ENCODE measurements around the gene AGPAT2. TPM values are rescaled to one million over a fixed set of nuclear protein-coding genes. Genes with fewer than 3 reads are reported as not detected.
"Not testable (repeated sequence)": the region's sequence is repeated elsewhere in the genome, so short reads cannot be mapped to it uniquely, and the experiment has no call there.

The AGPAT2 gene
- total RNA-seq, 1 donor from 2014 or later: 2.4 TPM

GRCh38 chr9:136705564-136705963, 18.3 kb upstream of the AGPAT2 start:
- no peak for TF ChIP-seq CTCF (IDR thresholded peaks at IDR 0.05)
- TF ChIP-seq EZH2phosphoT487 (IDR thresholded peaks at IDR 0.05): no peak
- TF ChIP-seq EZH2 (IDR thresholded peaks at IDR 0.05): no peak
- Mint-ChIP-seq H3K27ac (no peak overlapping the region), H3K36me3 (no peaks in the 10 kb centered on the region), H3K4me3 (no peak overlapping the region), H3K4me1 (peaks cover 19% of the 10 kb centered on the region), H3K9me3 (no peaks in the 10 kb centered on the region), H3K27me3 (ENCODE audit: insufficient read depth, low read depth) (peaks cover 21% of the 10 kb centered on the region)
- no peaks in the 10 kb centered on the region for H3K36me3 ChIP-seq
- no peak overlapping the region for H3K27ac ChIP-seq
- H3F3A ChIP-seq (ENCODE audit: low read depth): no peaks in the 10 kb centered on the region
- DNase-seq (ENCODE audit: low spot score): no peak
- no peak overlapping the region for H3K4me3 ChIP-seq
- H3K79me2 ChIP-seq (ENCODE audit: low read depth): no peaks in the 10 kb centered on the region
- H3K27me3 ChIP-seq: peaks cover 27% of the 10 kb centered on the region
- no peak overlapping the region for H3K4me2 ChIP-seq
- H2AFZ ChIP-seq (replicated peaks): no peak overlapping the region
- no peaks in the 10 kb centered on the region for H4K20me1 ChIP-seq (ENCODE audit: low read depth)
- H3K4me1 ChIP-seq: no peaks in the 10 kb centered on the region
- no peak overlapping the region for H3K9ac ChIP-seq
- H3K9me3 ChIP-seq (ENCODE audit: low read depth): no peaks in the 10 kb centered on the region

GRCh38 chr9:136704741-136705140, 17.5 kb upstream of the AGPAT2 start:
- not testable (repeated sequence) for H3K36me3 ChIP-seq; H3F3A ChIP-seq (ENCODE audit: low read depth); H3K9me3 Mint-ChIP-seq; H3K9ac ChIP-seq; H3K27ac Mint-ChIP-seq; H3K36me3 Mint-ChIP-seq; H3K27ac ChIP-seq; H3K79me2 ChIP-seq (ENCODE audit: low read depth); H3K4me3 Mint-ChIP-seq; H3K4me2 ChIP-seq; H3K9me3 ChIP-seq (ENCODE audit: low read depth); DNase-seq (ENCODE audit: low spot score); H3K4me1 ChIP-seq; H4K20me1 ChIP-seq (ENCODE audit: low read depth); H3K4me3 ChIP-seq; H2AFZ ChIP-seq (replicated peaks)
- Mint-ChIP-seq H3K27me3 (ENCODE audit: insufficient read depth, low read depth) (peaks cover 25% of the 10 kb centered on the region), H3K4me1 (peaks cover 22% of the 10 kb centered on the region)
- H3K27me3 ChIP-seq: peaks cover 19% of the 10 kb centered on the region

DNA sequence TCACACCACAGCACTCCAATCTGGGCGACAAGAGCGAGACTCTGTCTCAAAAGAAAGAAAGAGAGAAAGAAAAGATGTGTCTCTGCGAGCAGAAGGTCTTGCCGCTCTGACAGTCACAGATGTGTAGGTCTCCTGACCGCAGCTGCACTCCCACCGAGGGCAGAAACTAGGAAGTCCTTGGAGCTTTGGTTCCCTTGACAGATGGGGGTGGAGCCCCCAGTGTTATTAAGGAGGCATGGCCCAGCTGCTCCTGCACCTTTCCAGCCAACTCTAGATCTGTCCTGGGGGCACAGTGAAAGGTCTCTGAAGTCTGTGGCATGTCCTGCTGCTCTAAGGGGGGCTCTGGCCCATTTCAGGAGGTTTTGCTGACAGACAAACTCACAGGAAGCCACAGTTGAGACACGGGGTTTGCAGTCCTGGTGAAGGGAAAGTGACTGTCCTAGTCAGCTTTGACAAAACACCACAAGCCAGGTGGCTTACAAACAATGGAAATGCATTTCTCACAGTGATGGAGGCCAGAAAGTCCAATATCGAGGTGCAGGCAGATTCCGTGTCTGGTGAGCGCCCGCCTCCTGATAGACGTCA, 16.1 kb upstream of the AGPAT2 start:
- Mint-ChIP-seq H3K36me3 (no peaks in the 10 kb centered on the region), H3K4me1 (peaks cover 25% of the 10 kb centered on the region), H3K27ac (no peak overlapping the region), H3K27me3 (ENCODE audit: insufficient read depth, low read depth) (peaks cover 22% of the 10 kb centered on the region), H3K4me3 (no peak overlapping the region), H3K9me3 (no peaks in the 10 kb centered on the region)
- Histone ChIP-seq H3K79me2 (ENCODE audit: low read depth) (no peaks in the 10 kb centered on the region), H3K4me2 (no peak overlapping the region), H3K36me3 (no peaks in the 10 kb centered on the region), H3F3A (ENCODE audit: low read depth) (no peaks in the 10 kb centered on the region), H3K4me3 (no peak overlapping the region), H3K9me3 (ENCODE audit: low read depth) (no peaks in the 10 kb centered on the region), H3K27me3 (peaks cover 19% of the 10 kb centered on the region), H4K20me1 (ENCODE audit: low read depth) (no peaks in the 10 kb centered on the region), H3K9ac (no peak overlapping the region), H3K4me1 (no peaks in the 10 kb centered on the region), H3K27ac (no peak overlapping the region), H2AFZ (replicated peaks) (no peak overlapping the region)
- TF ChIP-seq EZH2phosphoT487 (IDR thresholded peaks at IDR 0.05) (no peak), EZH2 (IDR thresholded peaks at IDR 0.05) (no peak), CTCF (IDR thresholded peaks at IDR 0.05) (no peak)
- no peak for DNase-seq (ENCODE audit: low spot score)

- peaks cover 25% of the 10 kb centered on the region for H3K27me3 Mint-ChIP-seq (ENCODE audit: insufficient read depth, low read depth)
- TF ChIP-seq EZH2 (IDR thresholded peaks at IDR 0.05) (no peak), CTCF (IDR thresholded peaks at IDR 0.05) (no peak), EZH2phosphoT487 (IDR thresholded peaks at IDR 0.05) (no peak)
- DNase-seq (ENCODE audit: low spot score): no peak
- Histone ChIP-seq H2AFZ (replicated peaks) (peak overlapping the region; percentile 73), H4K20me1 (ENCODE audit: low read depth) (no peaks in the 10 kb centered on the region), H3K9ac (no peak overlapping the region), H3K27me3 (peaks cover 19% of the 10 kb centered on the region), H3K4me2 (no peak overlapping the region), H3K9me3 (ENCODE audit: low read depth) (no peaks in the 10 kb centered on the region), H3K4me3 (no peak overlapping the region), H3F3A (ENCODE audit: low read depth) (no peaks in the 10 kb centered on the region), H3K27ac (no peak overlapping the region), H3K36me3 (no peaks in the 10 kb centered on the region), H3K79me2 (ENCODE audit: low read depth) (no peaks in the 10 kb centered on the region), H3K4me1 (no peaks in the 10 kb centered on the region)
- no peaks in the 10 kb centered on the region for H3K9me3 Mint-ChIP-seq
- no peak overlapping the region for H3K27ac Mint-ChIP-seq
- no peaks in the 10 kb centered on the region for H3K36me3 Mint-ChIP-seq
- no peak overlapping the region for H3K4me3 Mint-ChIP-seq
- H3K4me1 Mint-ChIP-seq: peaks cover 27% of the 10 kb centered on the region
Observed at GRCh38 chr9:136701668-136702053, 14.4 kb upstream of the AGPAT2 start.
